Measurements from ENCODE around the gene CEBPA.

The CEBPA gene

DNA sequence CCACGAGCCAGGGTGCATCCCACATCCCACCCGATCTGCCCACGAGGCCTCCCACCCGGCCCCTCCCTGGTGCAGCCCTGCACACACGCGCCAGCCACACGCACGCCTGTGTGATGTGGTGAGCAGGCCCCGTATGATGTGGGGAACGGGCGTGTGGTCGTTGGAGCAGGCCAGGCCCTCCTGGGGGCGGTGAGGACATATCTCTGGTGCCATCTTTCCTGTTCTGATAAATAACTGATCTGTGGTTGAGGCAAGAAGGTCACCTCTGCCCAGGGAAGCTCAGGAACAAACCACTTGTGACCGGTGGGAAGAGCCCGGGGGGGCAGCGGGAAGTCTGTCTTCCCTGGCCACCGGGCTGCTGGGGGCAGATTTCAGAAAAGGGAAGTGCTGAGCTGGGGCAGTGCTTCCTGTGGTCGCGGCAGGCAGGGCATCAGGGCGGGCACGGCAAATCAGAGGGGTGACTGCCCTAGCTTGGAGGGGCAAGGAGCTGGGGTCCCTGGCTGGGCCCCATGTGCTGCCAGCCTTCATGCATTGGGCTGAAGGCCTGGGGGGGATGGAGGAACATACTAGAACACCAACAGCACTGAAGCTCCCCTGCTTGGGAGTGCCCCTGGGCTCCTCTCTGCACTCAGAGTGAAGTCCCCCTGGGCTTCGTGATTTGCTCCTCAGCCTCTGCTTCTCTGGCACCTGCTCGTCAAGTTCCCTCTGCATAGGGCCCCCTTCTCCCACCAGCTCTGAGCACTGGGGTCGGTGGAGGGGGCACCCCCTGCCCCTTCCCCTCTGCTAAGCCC, 41.5 kb downstream of the CEBPA start:
- no peaks in the 10 kb centered on the region for H3K9me3 ChIP-seq (ENCODE audit: insufficient read depth, low read length)
- H3K79me2 ChIP-seq (ENCODE audit: low read length): no peaks in the 10 kb centered on the region
- H3K36me3 ChIP-seq (replicated peaks; ENCODE audit: low read depth, low read length): no peaks in the 10 kb centered on the region
- peak overlapping the region; percentile 16; the same call in 1 of the 2 replicates for H2AFZ ChIP-seq (ENCODE audit: low read depth, low read length)
- peak overlapping the region; percentile 34 for H3K4me2 ChIP-seq (ENCODE audit: low read length)
- H4K20me1 ChIP-seq (ENCODE audit: insufficient read depth, low read length): no peaks in the 10 kb centered on the region
- no peak overlapping the region for H3K27ac ChIP-seq (ENCODE audit: low read length)
- peaks cover 10% of the 10 kb centered on the region for H3K4me1 ChIP-seq (ENCODE audit: low read length)
- H3K9ac ChIP-seq (ENCODE audit: low read length): no peak overlapping the region
- peaks cover 4% of the 10 kb centered on the region; the same call in 1 of the 2 replicates for H3K27me3 ChIP-seq (ENCODE audit: low read depth, low read length)
- no peak overlapping the region for H3K4me3 ChIP-seq (ENCODE audit: low read length)
- TF ChIP-seq, protein P1, sequence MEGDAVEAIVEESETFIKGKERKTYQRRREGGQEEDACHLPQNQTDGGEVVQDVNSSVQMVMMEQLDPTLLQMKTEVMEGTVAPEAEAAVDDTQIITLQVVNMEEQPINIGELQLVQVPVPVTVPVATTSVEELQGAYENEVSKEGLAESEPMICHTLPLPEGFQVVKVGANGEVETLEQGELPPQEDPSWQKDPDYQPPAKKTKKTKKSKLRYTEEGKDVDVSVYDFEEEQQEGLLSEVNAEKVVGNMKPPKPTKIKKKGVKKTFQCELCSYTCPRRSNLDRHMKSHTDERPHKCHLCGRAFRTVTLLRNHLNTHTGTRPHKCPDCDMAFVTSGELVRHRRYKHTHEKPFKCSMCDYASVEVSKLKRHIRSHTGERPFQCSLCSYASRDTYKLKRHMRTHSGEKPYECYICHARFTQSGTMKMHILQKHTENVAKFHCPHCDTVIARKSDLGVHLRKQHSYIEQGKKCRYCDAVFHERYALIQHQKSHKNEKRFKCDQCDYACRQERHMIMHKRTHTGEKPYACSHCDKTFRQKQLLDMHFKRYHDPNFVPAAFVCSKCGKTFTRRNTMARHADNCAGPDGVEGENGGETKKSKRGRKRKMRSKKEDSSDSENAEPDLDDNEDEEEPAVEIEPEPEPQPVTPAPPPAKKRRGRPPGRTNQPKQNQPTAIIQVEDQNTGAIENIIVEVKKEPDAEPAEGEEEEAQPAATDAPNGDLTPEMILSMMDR (IDR thresholded peaks at IDR 0.05; ENCODE audit: low read depth, low read length): no peak

DNA sequence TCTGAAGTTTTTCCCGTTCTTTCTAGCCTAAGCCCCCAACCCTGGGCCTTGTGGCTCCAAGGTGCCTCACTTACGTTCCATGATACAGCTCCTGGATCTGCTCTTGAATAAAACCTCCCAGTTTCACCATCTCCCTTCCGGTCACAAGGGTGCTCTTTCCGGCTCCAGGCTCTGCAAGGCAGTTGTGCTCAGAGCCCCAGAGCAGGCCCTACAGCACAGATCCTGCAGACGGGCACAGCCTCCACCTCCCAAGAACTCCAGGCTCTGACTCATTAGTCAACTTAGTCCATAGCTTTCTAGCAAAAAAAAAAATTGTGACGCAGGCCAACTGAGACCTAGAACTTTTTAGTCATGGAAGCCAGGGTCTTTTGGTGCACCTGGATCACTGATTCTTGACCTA, 42.8 kb downstream of the CEBPA start:
- Histone ChIP-seq H3K4me2 (ENCODE audit: low read length) (no peak overlapping the region), H3K36me3 (replicated peaks; ENCODE audit: low read depth, low read length) (no peaks in the 10 kb centered on the region), H2AFZ (ENCODE audit: low read depth, low read length) (no peak overlapping the region), H3K4me1 (ENCODE audit: low read length) (peaks cover 10% of the 10 kb centered on the region), H3K79me2 (ENCODE audit: low read length) (no peaks in the 10 kb centered on the region), H3K4me3 (ENCODE audit: low read length) (no peak overlapping the region), H3K9me3 (ENCODE audit: insufficient read depth, low read length) (no peaks in the 10 kb centered on the region), H3K27me3 (ENCODE audit: low read depth, low read length) (peaks cover 6% of the 10 kb centered on the region; the same call in 1 of the 2 replicates), H3K9ac (ENCODE audit: low read length) (no peak overlapping the region), H4K20me1 (ENCODE audit: insufficient read depth, low read length) (no peaks in the 10 kb centered on the region), H3K27ac (ENCODE audit: low read length) (no peak overlapping the region)
- TF ChIP-seq EZH2phosphoT487 (IDR thresholded peaks at IDR 0.05; ENCODE audit: low read depth): no peak
- TF ChIP-seq, protein P1 (IDR thresholded peaks at IDR 0.05; ENCODE audit: low read depth, low read length): no peak

DNA sequence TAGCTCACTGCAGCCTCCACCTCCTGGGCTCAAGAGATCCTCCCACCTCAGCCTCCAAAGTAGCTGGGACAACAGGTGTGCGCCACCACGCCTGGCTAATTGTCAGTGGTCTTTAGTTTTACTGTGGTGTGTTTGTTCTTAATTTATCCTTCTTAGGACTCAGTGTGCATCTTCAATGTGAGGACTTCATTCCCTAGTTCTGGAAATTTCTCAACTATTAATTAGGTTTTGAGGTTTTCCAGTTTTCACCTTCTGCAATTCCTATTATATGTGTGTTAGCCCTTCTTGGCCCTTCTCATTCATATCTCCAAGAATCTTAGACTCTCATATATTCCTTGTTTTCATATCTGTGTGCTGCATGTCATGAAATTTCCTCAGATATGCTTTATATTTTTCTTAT, 44.5 kb downstream of the CEBPA start:
- Histone ChIP-seq H4K20me1 (ENCODE audit: insufficient read depth, low read length) (no peaks in the 10 kb centered on the region), H3K9ac (ENCODE audit: low read length) (no peak overlapping the region), H3K36me3 (replicated peaks; ENCODE audit: low read depth, low read length) (no peaks in the 10 kb centered on the region), H3K4me2 (ENCODE audit: low read length) (no peak overlapping the region), H2AFZ (ENCODE audit: low read depth, low read length) (no peak overlapping the region), H3K79me2 (ENCODE audit: low read length) (no peaks in the 10 kb centered on the region), H3K27me3 (ENCODE audit: low read depth, low read length) (peaks cover 6% of the 10 kb centered on the region; the same call in 1 of the 2 replicates), H3K9me3 (ENCODE audit: insufficient read depth, low read length) (no peaks in the 10 kb centered on the region), H3K4me3 (ENCODE audit: low read length) (no peak overlapping the region), H3K4me1 (ENCODE audit: low read length) (peaks cover 10% of the 10 kb centered on the region), H3K27ac (ENCODE audit: low read length) (no peak overlapping the region)
- TF ChIP-seq, protein P1 (IDR thresholded peaks at IDR 0.05; ENCODE audit: low read depth, low read length): no peak
- no peak for TF ChIP-seq EZH2phosphoT487 (IDR thresholded peaks at IDR 0.05; ENCODE audit: low read depth)

DNA sequence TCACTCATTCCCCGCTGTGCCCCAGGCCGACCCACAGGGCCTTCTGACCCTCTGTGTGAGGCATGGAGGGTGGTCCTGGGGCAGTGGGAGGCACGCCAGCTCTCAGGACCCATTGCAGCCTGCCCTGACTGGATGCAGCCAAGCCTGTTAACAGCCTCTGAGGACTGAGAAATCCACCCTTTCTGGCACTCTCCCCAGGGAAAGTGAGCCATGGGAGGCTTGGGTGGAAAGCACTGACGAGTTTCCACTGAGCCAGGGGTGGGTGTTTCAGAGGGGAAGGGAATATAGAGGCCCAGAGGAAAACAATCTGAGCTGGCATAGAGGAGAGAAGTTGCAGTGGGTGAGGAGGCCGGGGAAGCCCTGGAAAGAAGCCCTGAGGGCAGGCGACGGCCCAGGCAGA, 46.1 kb downstream of the CEBPA start:
- Histone ChIP-seq H4K20me1 (ENCODE audit: insufficient read depth, low read length) (no peaks in the 10 kb centered on the region), H3K4me1 (ENCODE audit: low read length) (peaks cover 8% of the 10 kb centered on the region), H3K4me3 (ENCODE audit: low read length) (no peak overlapping the region), H3K36me3 (replicated peaks; ENCODE audit: low read depth, low read length) (no peaks in the 10 kb centered on the region), H3K79me2 (ENCODE audit: low read length) (no peaks in the 10 kb centered on the region), H3K4me2 (ENCODE audit: low read length) (no peak overlapping the region), H3K27me3 (ENCODE audit: low read depth, low read length) (peaks cover 6% of the 10 kb centered on the region; the same call in 1 of the 2 replicates), H3K9me3 (ENCODE audit: insufficient read depth, low read length) (no peaks in the 10 kb centered on the region), H3K27ac (ENCODE audit: low read length) (no peak overlapping the region), H3K9ac (ENCODE audit: low read length) (no peak overlapping the region), H2AFZ (ENCODE audit: low read depth, low read length) (no peak overlapping the region)
- TF ChIP-seq, protein P1 (IDR thresholded peaks at IDR 0.05; ENCODE audit: low read depth, low read length): no peak
- TF ChIP-seq EZH2phosphoT487 (IDR thresholded peaks at IDR 0.05; ENCODE audit: low read depth): no peak
